GM23338 (cell line): ENCODE measurements around the gene ATOH8. TPM values are rescaled to one million over a fixed set of nuclear protein-coding genes. Genes with fewer than 3 reads are reported as not detected.

ENCODE experiments used
- ATAC-seq: fragments of 200-7000 bp; cut with Tn5 transposase; 3 replicates; pipeline ENCODE4 v1.9.1; 2020
- DNase-seq: peaks from one replicate; pipeline ENCODE4 v3.0.0-alpha.2; 2015; ENCODE audit warnings: low spot score
- H2AFZ ChIP-seq: fragments of 200-600 bp; sonication (generic); 2 replicates; pipeline ENCODE4 v1.8.0; 2016; ENCODE audit warnings: antibody characterized with exemption, mild to moderate bottlenecking, moderate library complexity
- H3F3A ChIP-seq: fragments of 200-600 bp; sonication (generic); replicated peaks from 2 replicates; pipeline ENCODE4 v1.8.0; 2017; ENCODE audit warnings: antibody characterized with exemption, mixed run types, low read depth
- H3K27ac ChIP-seq: fragments of 200-600 bp; sonication (generic); 2 replicates; pipeline ENCODE4 v1.6.1; 2016; ENCODE audit warnings: low read depth
- H3K27me3 ChIP-seq: fragments of 200-600 bp; sonication (generic); 2 replicates; pipeline ENCODE4 v1.8.0; 2016; ENCODE audit warnings: mild to moderate bottlenecking, mixed run types, moderate library complexity; ENCODE audit not compliant: insufficient read depth
- H3K36me3 ChIP-seq: fragments of 200-600 bp; sonication (generic); 2 replicates; pipeline ENCODE4 v1.8.0; 2016; ENCODE audit warnings: mild to moderate bottlenecking; ENCODE audit not compliant: insufficient read depth
- H3K4me1 ChIP-seq: fragments of 200-600 bp; sonication (generic); 2 replicates; pipeline ENCODE4 v1.8.0; 2016; ENCODE audit warnings: mild to moderate bottlenecking, moderate library complexity; ENCODE audit not compliant: insufficient read depth
- H3K4me2 ChIP-seq: fragments of 200-600 bp; sonication (generic); 2 replicates; pipeline ENCODE4 v1.7.1; 2017; ENCODE audit warnings: mixed run types
- H3K4me3 ChIP-seq: fragments of 200-600 bp; sonication (generic); 2 replicates; pipeline ENCODE4 v1.6.1; 2016; ENCODE audit warnings: mixed run types
- H3K79me2 ChIP-seq: fragments of 200-600 bp; sonication (generic); replicated peaks from 2 replicates; pipeline ENCODE4 v1.8.0; 2017; ENCODE audit warnings: mild to moderate bottlenecking; ENCODE audit not compliant: insufficient read depth
- H3K9me2 ChIP-seq: fragments of 200-600 bp; sonication (generic); 2 replicates; pipeline ENCODE4 v1.8.0; 2017; ENCODE audit not compliant: insufficient read depth
- H4K20me1 ChIP-seq: fragments of 200-600 bp; sonication (generic); replicated peaks from 2 replicates; pipeline ENCODE4 v1.8.0; 2017; ENCODE audit warnings: mild to moderate bottlenecking; ENCODE audit not compliant: insufficient read depth
- H3K27ac Mint-ChIP-seq: 2 replicates; pipeline ENCODE4 v1.8.0; 2020; ENCODE audit warnings: inconsistent platforms, mild to moderate bottlenecking, moderate library complexity, mixed read lengths
- H3K27me3 Mint-ChIP-seq: 3 replicates; pipeline ENCODE4 v1.8.0; 2022; ENCODE audit warnings: low read depth, mild to moderate bottlenecking, moderate library complexity, mixed read lengths, inconsistent platforms; ENCODE audit not compliant: insufficient read depth, poor library complexity
- H3K36me3 Mint-ChIP-seq: 3 replicates; pipeline ENCODE4 v1.8.0; 2021; ENCODE audit warnings: low read depth, mild to moderate bottlenecking, inconsistent platforms, moderate library complexity, mixed read lengths
- H3K4me1 Mint-ChIP-seq: 3 replicates; pipeline ENCODE4 v1.8.0; 2020; ENCODE audit warnings: mild to moderate bottlenecking, inconsistent platforms, mixed read lengths
- H3K4me3 Mint-ChIP-seq: 3 replicates; pipeline ENCODE4 v1.8.0; 2021; ENCODE audit warnings: moderate library complexity, mild to moderate bottlenecking, inconsistent platforms, mixed read lengths
- H3K9me3 Mint-ChIP-seq: 3 replicates; pipeline ENCODE4 v1.8.0; 2020; ENCODE audit warnings: moderate library complexity, mild to moderate bottlenecking, inconsistent platforms, mixed read lengths
- CREB1 ChIP-seq: fragments of 250-450 bp; sonication (Bioruptor Pico); IDR thresholded peaks from 2 replicates; pipeline ENCODE4 v1.5.0; 2020; ENCODE audit warnings: low read depth, mild to moderate bottlenecking, moderate library complexity
- EZH2 ChIP-seq: fragments of 200-600 bp; sonication (generic); IDR thresholded peaks from one replicate; pipeline ENCODE4 v1.8.0; 2017; ENCODE audit warnings: antibody characterized with exemption, mild to moderate bottlenecking, low read depth; ENCODE audit not compliant: unreplicated experiment
- EZH2phosphoT487 ChIP-seq: fragments of 200-600 bp; sonication (generic); IDR thresholded peaks from one replicate; pipeline ENCODE4 v1.8.1; 2018; ENCODE audit warnings: antibody characterized with exemption; ENCODE audit not compliant: unreplicated experiment
- JUNB ChIP-seq: IDR thresholded peaks from one replicate; pipeline ENCODE4 v1.6.1; 2016; ENCODE audit warnings: antibody characterized with exemption; ENCODE audit not compliant: unreplicated experiment
- STAT1 ChIP-seq: IDR thresholded peaks from one replicate; pipeline ENCODE4 v1.6.1; 2016; ENCODE audit warnings: antibody characterized with exemption; ENCODE audit not compliant: unreplicated experiment
- ZNF331 ChIP-seq: fragments of 250-450 bp; sonication (Bioruptor Pico); IDR thresholded peaks from 2 replicates; pipeline ENCODE4 v1.5.0; 2020; ENCODE audit warnings: low read depth, mild to moderate bottlenecking, moderate library complexity
- polyA plus RNA-seq: library from polyadenylated mRNA; unstranded; fragments of >200 nt; fragmentation: Nextera tagmentation; extraction: Ambion mirVana; gene quantifications from 2 replicates; pipeline ENCODE4 v1.2.1, GENCODE V29; 2016
- total RNA-seq: library from RNA; depleted of rRNA; stranded (reverse); fragments of >200 nt; shearing (Covaris generic); gene quantifications from 2 replicates; pipeline ENCODE4 v1.2.3, GENCODE V29; 2014
- TF ChIP-seq, protein P1 (sequence below), 2 experiments: fragments of 200-600 bp in 1 of 2; sonication (generic) in 1 of 2; conservative IDR thresholded peaks; 2 replicates each; pipeline versions ENCODE4 v1.5.1 to v1.6.1; 2016 to 2017; ENCODE audit warnings: antibody characterized with exemption in 2 of 2, low read depth in 2 of 2, mild to moderate bottlenecking in 2 of 2, moderate library complexity in 1 of 2
- TF ChIP-seq, protein P2 (sequence below): IDR thresholded peaks from one replicate; pipeline ENCODE4 v1.6.1; 2018; ENCODE audit warnings: antibody characterized with exemption; ENCODE audit not compliant: unreplicated experiment
- TF ChIP-seq, protein P3 (sequence below): IDR thresholded peaks from 2 replicates; pipeline ENCODE4 v1.6.1; 2016; ENCODE audit warnings: antibody characterized with exemption

The ATOH8 gene
- total and polyA plus RNA-seq, 2 experiments from 2014 or later: 0.11 to 0.97 TPM

DNA sequence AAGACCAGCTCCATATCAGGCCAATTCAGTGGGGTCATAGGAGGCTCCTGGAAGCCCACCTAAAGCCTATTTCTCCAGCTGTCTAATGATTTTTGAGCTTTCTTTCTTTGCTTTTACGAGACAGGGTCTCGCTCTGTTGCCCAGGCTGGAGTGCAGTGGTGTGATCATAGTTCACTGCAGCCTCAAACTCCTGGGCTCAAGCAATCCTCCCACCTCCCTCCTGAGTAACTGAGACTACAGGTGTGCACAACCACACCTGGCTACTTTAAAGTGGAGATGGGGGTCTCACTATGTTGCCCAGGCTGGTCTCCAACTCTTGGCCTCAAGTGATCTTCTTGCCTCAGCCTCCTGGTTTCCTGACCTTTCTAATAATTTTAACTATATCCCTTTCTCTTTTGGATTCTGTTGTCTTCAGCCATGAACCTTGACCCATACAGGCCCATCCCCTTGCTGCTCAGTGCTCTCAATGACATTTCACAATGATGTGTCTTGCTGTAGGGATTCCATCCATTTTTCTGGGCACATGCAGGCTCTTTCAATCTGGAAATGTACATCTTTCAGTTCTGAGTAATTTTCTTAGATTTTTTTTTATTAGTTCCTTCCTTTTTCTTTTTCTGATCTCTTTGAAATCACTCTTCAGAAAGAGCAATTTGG, 30.0 kb upstream of the ATOH8 start:
- H3K27ac Mint-ChIP-seq: no peak overlapping the region
- no peaks in the 10 kb centered on the region for H3K79me2 ChIP-seq
- no peak overlapping the region for H3K27ac ChIP-seq
- DNase-seq: no peak
- H3K4me3 Mint-ChIP-seq: no peak overlapping the region
- H4K20me1 ChIP-seq: no peaks in the 10 kb centered on the region
- no peak overlapping the region for H2AFZ ChIP-seq
- no peaks in the 10 kb centered on the region for H3K4me1 ChIP-seq
- no peak for TF ChIP-seq ZNF331 (CRISPR knock-in tag)
- TF ChIP-seq, protein P1, sequence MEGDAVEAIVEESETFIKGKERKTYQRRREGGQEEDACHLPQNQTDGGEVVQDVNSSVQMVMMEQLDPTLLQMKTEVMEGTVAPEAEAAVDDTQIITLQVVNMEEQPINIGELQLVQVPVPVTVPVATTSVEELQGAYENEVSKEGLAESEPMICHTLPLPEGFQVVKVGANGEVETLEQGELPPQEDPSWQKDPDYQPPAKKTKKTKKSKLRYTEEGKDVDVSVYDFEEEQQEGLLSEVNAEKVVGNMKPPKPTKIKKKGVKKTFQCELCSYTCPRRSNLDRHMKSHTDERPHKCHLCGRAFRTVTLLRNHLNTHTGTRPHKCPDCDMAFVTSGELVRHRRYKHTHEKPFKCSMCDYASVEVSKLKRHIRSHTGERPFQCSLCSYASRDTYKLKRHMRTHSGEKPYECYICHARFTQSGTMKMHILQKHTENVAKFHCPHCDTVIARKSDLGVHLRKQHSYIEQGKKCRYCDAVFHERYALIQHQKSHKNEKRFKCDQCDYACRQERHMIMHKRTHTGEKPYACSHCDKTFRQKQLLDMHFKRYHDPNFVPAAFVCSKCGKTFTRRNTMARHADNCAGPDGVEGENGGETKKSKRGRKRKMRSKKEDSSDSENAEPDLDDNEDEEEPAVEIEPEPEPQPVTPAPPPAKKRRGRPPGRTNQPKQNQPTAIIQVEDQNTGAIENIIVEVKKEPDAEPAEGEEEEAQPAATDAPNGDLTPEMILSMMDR (conservative IDR thresholded peaks at IDR 0.05; ENCODE audit: low read depth in 2 of 2): no peak
- H3K4me3 ChIP-seq: no peak overlapping the region
- no peaks in the 10 kb centered on the region for H3K36me3 ChIP-seq
- no peaks in the 10 kb centered on the region for H3F3A ChIP-seq
- 0 out of 2 replicates have a peak, but pooled peaks cover 5% of the 10 kb centered on the region for H3K9me2 ChIP-seq
- no peak for ATAC-seq
- H3K27me3 Mint-ChIP-seq: peaks cover 8% of the 10 kb centered on the region
- no peaks in the 10 kb centered on the region; the same call in 2 of the 3 replicates for H3K9me3 Mint-ChIP-seq
- H3K4me1 Mint-ChIP-seq: no peaks in the 10 kb centered on the region
- H3K36me3 Mint-ChIP-seq: no peaks in the 10 kb centered on the region
- H3K4me2 ChIP-seq: no peak overlapping the region
- no peaks in the 10 kb centered on the region for H3K27me3 ChIP-seq

DNA sequence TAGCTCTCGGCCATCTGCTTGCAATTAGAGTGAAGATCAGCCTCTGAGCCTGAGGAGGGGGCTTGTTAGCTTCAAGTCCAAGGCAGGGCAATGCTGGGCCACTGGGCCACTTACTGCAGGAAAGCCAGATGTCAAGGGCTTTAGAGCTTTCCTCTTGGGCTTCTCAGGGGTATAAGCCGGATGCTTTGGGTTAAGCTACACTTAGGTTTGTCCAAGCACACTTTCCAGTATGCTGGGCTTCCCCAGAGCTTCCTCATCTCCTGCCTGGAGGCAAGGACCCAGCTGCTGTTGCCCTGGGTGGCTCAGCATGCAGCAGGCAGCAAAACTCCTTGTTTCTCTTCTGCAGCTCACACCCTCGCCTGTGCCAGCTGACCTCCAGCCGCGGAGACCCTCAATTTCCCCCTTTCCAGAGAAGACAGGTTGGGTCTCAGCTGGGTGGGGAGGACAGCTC, 29.0 kb upstream of the ATOH8 start:
- H3K36me3 Mint-ChIP-seq: no peaks in the 10 kb centered on the region
- Histone ChIP-seq H3K79me2 (no peaks in the 10 kb centered on the region), H3K27ac (no peak overlapping the region), H4K20me1 (no peaks in the 10 kb centered on the region), H3K4me1 (no peaks in the 10 kb centered on the region), H2AFZ (no peak overlapping the region), H3K9me2 (0 out of 2 replicates have a peak, but pooled peaks cover 5% of the 10 kb centered on the region), H3K4me3 (no peak overlapping the region), H3K4me2 (no peak overlapping the region), H3K27me3 (no peaks in the 10 kb centered on the region), H3F3A (no peaks in the 10 kb centered on the region), H3K36me3 (no peaks in the 10 kb centered on the region)
- H3K4me1 Mint-ChIP-seq: no peaks in the 10 kb centered on the region
- no peak for ATAC-seq
- peaks cover 9% of the 10 kb centered on the region for H3K27me3 Mint-ChIP-seq
- no peak overlapping the region for H3K27ac Mint-ChIP-seq
- no peak overlapping the region for H3K4me3 Mint-ChIP-seq
- no peaks in the 10 kb centered on the region; the same call in 2 of the 3 replicates for H3K9me3 Mint-ChIP-seq
- DNase-seq: no peak
- TF ChIP-seq CREB1 (no peak), ZNF331 (CRISPR knock-in tag) (no peak), JUNB (no peak), STAT1 (no peak), EZH2phosphoT487 (no peak), EZH2 (no peak)
- TF ChIP-seq, protein P2, sequence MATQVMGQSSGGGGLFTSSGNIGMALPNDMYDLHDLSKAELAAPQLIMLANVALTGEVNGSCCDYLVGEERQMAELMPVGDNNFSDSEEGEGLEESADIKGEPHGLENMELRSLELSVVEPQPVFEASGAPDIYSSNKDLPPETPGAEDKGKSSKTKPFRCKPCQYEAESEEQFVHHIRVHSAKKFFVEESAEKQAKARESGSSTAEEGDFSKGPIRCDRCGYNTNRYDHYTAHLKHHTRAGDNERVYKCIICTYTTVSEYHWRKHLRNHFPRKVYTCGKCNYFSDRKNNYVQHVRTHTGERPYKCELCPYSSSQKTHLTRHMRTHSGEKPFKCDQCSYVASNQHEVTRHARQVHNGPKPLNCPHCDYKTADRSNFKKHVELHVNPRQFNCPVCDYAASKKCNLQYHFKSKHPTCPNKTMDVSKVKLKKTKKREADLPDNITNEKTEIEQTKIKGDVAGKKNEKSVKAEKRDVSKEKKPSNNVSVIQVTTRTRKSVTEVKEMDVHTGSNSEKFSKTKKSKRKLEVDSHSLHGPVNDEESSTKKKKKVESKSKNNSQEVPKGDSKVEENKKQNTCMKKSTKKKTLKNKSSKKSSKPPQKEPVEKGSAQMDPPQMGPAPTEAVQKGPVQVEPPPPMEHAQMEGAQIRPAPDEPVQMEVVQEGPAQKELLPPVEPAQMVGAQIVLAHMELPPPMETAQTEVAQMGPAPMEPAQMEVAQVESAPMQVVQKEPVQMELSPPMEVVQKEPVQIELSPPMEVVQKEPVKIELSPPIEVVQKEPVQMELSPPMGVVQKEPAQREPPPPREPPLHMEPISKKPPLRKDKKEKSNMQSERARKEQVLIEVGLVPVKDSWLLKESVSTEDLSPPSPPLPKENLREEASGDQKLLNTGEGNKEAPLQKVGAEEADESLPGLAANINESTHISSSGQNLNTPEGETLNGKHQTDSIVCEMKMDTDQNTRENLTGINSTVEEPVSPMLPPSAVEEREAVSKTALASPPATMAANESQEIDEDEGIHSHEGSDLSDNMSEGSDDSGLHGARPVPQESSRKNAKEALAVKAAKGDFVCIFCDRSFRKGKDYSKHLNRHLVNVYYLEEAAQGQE: no peak
- TF ChIP-seq, protein P3, sequence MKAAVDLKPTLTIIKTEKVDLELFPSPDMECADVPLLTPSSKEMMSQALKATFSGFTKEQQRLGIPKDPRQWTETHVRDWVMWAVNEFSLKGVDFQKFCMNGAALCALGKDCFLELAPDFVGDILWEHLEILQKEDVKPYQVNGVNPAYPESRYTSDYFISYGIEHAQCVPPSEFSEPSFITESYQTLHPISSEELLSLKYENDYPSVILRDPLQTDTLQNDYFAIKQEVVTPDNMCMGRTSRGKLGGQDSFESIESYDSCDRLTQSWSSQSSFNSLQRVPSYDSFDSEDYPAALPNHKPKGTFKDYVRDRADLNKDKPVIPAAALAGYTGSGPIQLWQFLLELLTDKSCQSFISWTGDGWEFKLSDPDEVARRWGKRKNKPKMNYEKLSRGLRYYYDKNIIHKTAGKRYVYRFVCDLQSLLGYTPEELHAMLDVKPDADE: no peak
